WERI-Rb-1 (cell line): ENCODE measurements around the gene CHFR.

Source experiments
- DNase-seq: peaks from one replicate; pipeline ENCODE4 v3.0.0-alpha.2; 2020
- H3K27ac ChIP-seq: fragments of 250-450 bp; sonication (Bioruptor Pico); 2 replicates; pipeline ENCODE4 v1.5.1; 2020; ENCODE audit warnings: mild to moderate bottlenecking, moderate library complexity
- H3K27me3 ChIP-seq: fragments of 250-450 bp; sonication (Bioruptor Pico); 2 replicates; pipeline ENCODE4 v1.5.1; 2021; ENCODE audit warnings: mild to moderate bottlenecking, low read depth, moderate library complexity; ENCODE audit not compliant: insufficient read depth, severe bottlenecking
- H3K36me3 ChIP-seq: fragments of 250-450 bp; sonication (Bioruptor Pico); 2 replicates; pipeline ENCODE4 v1.5.1; 2020; ENCODE audit warnings: mild to moderate bottlenecking, moderate library complexity
- H3K4me3 ChIP-seq: 2 replicates; pipeline ENCODE4 v1.5.1; 2011; ENCODE audit warnings: low read depth, mild to moderate bottlenecking, control low read depth, low read length
- H3K9me3 ChIP-seq: fragments of 250-450 bp; sonication (Bioruptor Pico); 2 replicates; pipeline ENCODE4 v1.5.1; 2021; ENCODE audit warnings: mild to moderate bottlenecking, moderate library complexity; ENCODE audit not compliant: severe bottlenecking
- CTCF ChIP-seq: IDR thresholded peaks from 2 replicates; pipeline ENCODE4 v1.5.1; 2011; ENCODE audit warnings: low read depth, mild to moderate bottlenecking, control low read depth, inconsistent platforms, low read length

Gene CHFR

GRCh38 chr12:132827763-132828703 lies 59.4 kb downstream of the CHFR start:
- H3K36me3 ChIP-seq, result peaks cover 28% of the 10 kb centered on the region
- peak; percentile 22 for DNase-seq
- H3K27ac ChIP-seq, result peak overlapping the region; percentile 100
- no peaks in the 10 kb centered on the region for H3K27me3 ChIP-seq
- H3K4me3 ChIP-seq, result peak overlapping the region; percentile 76
- TF ChIP-seq CTCF, result no peak
- no peaks in the 10 kb centered on the region for H3K9me3 ChIP-seq

DNA sequence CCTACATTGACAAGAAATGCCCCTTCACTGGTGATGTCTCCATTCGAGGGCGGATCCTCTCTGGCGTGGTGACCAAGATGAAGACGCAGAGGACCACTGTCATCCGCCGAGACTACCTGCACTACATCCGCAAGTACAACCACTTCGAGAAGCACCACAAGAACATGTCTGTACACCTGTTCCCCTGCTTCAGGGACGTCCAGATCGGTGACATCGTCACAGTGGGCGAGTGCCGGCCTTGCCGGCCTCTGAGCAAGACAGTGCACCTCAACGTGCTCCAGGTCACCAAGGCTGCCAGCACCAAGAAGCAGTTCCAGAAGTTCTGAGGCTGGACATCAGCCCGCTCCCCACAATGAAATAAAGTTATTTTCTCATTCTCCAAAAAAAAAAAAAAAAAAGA lies 61.5 kb downstream of the CHFR start:
- Histone ChIP-seq H3K27ac (no peak overlapping the region), H3K27me3 (no peaks in the 10 kb centered on the region), H3K9me3 (no peaks in the 10 kb centered on the region), H3K4me3 (no peak overlapping the region), H3K36me3 (peaks cover 34% of the 10 kb centered on the region)
- no peak for TF ChIP-seq CTCF
- DNase-seq, result no peak

DNA sequence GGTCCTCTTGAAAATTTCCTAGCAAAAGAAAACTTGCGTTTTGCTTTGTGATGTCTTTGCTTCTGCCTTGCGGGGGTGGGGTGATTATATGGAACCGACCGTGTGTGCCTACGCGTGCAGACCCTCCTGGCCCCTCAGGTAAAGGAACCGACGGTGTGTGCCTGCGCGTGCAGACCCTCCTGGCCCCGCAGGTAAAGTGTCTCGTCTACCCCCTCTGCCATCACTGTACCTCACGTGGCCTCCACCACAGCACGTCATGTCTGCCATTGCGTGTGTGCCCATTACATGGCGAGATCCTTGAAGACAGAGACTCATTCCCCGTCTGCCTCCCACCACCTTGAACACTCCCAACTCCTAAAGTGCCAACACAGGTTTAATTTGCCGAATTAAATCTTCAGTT lies 62.3 kb downstream of the CHFR start:
- Histone ChIP-seq H3K9me3 (no peaks in the 10 kb centered on the region), H3K27ac (no peak overlapping the region), H3K4me3 (no peak overlapping the region), H3K36me3 (peaks cover 40% of the 10 kb centered on the region), H3K27me3 (no peaks in the 10 kb centered on the region)
- DNase-seq, result no peak
- no peak for TF ChIP-seq CTCF

DNA sequence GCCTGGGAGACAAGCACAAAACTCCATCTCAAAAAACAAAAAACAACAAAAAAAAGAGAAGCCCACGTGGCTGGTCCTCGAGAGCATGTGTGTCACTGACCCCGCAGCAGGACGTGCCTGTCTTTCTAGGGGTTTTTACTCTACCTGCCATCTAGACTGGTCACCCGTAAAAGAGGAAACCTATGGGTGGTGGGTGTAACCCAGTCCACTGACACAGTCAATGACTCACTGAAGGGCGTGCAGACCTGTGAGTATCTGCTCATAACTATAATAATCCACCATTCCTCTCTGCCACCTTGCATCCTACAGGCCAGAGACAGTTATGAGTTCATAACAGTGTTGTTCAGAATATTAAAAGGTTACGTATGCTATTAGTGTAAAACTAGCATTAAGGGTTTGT lies 63.4 kb downstream of the CHFR start:
- DNase-seq, result no peak
- Histone ChIP-seq H3K27me3 (no peaks in the 10 kb centered on the region), H3K9me3 (no peaks in the 10 kb centered on the region), H3K27ac (no peak overlapping the region), H3K4me3 (no peak overlapping the region), H3K36me3 (peaks cover 51% of the 10 kb centered on the region)
- no peak for TF ChIP-seq CTCF

DNA sequence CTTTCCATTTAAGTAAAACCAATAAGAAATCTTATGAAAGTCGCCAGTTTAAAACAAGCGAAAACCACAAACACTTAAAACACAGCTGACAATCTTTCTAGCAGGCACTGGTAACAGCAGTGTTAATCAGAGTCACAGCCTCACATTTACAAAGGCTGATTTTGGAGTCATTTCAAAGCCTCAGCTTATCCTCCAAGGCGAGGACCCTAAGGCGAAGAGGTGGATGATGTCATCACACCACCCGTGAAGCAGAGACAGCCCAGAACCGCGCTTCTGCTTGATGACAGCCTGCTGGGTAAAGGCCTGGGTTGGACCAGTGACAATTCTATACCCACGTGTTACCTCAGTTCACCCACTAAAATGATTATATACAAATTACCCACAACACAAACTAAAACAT lies 68.8 kb downstream of the CHFR start:
- H3K9me3 ChIP-seq, result no peaks in the 10 kb centered on the region
- H3K27ac ChIP-seq, result no peak overlapping the region
- no peak for DNase-seq
- H3K36me3 ChIP-seq, result peaks cover 61% of the 10 kb centered on the region
- no peak overlapping the region for H3K4me3 ChIP-seq
- H3K27me3 ChIP-seq, result no peaks in the 10 kb centered on the region
- TF ChIP-seq CTCF, result no peak
